IMR-90 (cell line): ENCODE measurements around the gene NCOA3. TPM values are rescaled to one million over a fixed set of nuclear protein-coding genes. Genes with fewer than 3 reads are reported as not detected.

Experiments
- ATAC-seq: fragments of 200-7000 bp; cut with Tn5 transposase; 2 replicates; pipeline ENCODE4 v1.9.1; 2020; ENCODE audit warnings: low read depth, mild to moderate bottlenecking, moderate library complexity
- BruUV-seq: library from RNA; stranded (reverse); fragments of 400-500 nt; replicated peaks from 2 replicates; lab custom pipeline; 2021; lab: Mats Ljungman, UMichigan
- CTCF ChIA-PET: fragments of 300-600 bp; formaldehyde crosslinking; extraction: SDS; loops from one replicate; lab custom pipeline; 2021; ENCODE audit warnings: antibody characterized with exemption; lab: Yijun Ruan, JAX
- POLR2A ChIA-PET: fragments of 300-600 bp; sonication (Branson Sonifier 250); formaldehyde crosslinking; loops from one replicate; lab custom pipeline; 2022; ENCODE audit warnings: antibody characterized with exemption; ENCODE audit not compliant: unreplicated experiment; lab: Charles Lee
- DNase-seq: peaks from one replicate; pipeline ENCODE4 v3.0.0; 2013
- H2AFZ ChIP-seq: replicated peaks from 2 replicates; pipeline ENCODE3; 2013; ENCODE audit warnings: low read length, mild to moderate bottlenecking; ENCODE audit not compliant: poor library complexity
- H2AK5ac ChIP-seq: 2 replicates; pipeline ENCODE4 v1.6.1; 2013; ENCODE audit warnings: low read depth, low read length, inconsistent platforms
- H2AK9ac ChIP-seq: replicated peaks from 2 replicates; pipeline ENCODE3; 2013; ENCODE audit warnings: mild to moderate bottlenecking, low read depth, low read length, moderate library complexity; ENCODE audit not compliant: poor library complexity
- H2BK120ac ChIP-seq: 2 replicates; pipeline ENCODE4 v1.6.1; 2013; ENCODE audit warnings: low read depth, low read length, inconsistent platforms
- H2BK15ac ChIP-seq: 3 replicates; pipeline ENCODE4 v1.6.1; 2013; ENCODE audit warnings: low read depth, low read length, inconsistent platforms
- H2BK20ac ChIP-seq: 2 replicates; pipeline ENCODE4 v1.6.1; 2013; ENCODE audit warnings: low read depth, mild to moderate bottlenecking, inconsistent platforms, low read length, moderate library complexity
- H2BK5ac ChIP-seq: 2 replicates; pipeline ENCODE4 v1.6.1; 2013; ENCODE audit warnings: mild to moderate bottlenecking, low read depth, low read length, inconsistent platforms; ENCODE audit not compliant: poor library complexity, severe bottlenecking
- H3K14ac ChIP-seq: replicated peaks from 2 replicates; pipeline ENCODE4 v1.6.1; 2013; ENCODE audit warnings: low read depth, low read length, inconsistent platforms
- H3K18ac ChIP-seq: 2 replicates; pipeline ENCODE4 v1.6.1; 2013; ENCODE audit warnings: low read depth, low read length, control low read depth
- H3K23ac ChIP-seq: 2 replicates; pipeline ENCODE4 v1.6.1; 2013; ENCODE audit warnings: low read depth, low read length, inconsistent platforms
- H3K27ac ChIP-seq: 2 replicates; pipeline ENCODE4 v1.5.1; 2013; ENCODE audit warnings: mild to moderate bottlenecking, control low read depth, low read length; ENCODE audit not compliant: insufficient read depth
- H3K27me3 ChIP-seq: 2 replicates; pipeline ENCODE4 v1.6.1; 2013; ENCODE audit warnings: low read length; ENCODE audit not compliant: control insufficient read depth, insufficient read depth
- H3K36me3 ChIP-seq: 2 replicates; pipeline ENCODE4 v1.6.1; 2013; ENCODE audit warnings: low read length, mixed read lengths; ENCODE audit not compliant: control insufficient read depth, insufficient read depth
- H3K4ac ChIP-seq: 2 replicates; pipeline ENCODE4 v1.6.1; 2013; ENCODE audit warnings: low read depth, low read length, inconsistent platforms
- H3K4me1 ChIP-seq: 2 replicates; pipeline ENCODE4 v1.6.1; 2013; ENCODE audit warnings: low read length, mixed read lengths; ENCODE audit not compliant: control insufficient read depth, insufficient read depth
- H3K4me2 ChIP-seq: 2 replicates; pipeline ENCODE4 v1.6.1; 2013; ENCODE audit warnings: low read depth, mild to moderate bottlenecking, control low read depth, low read length, moderate library complexity
- H3K4me3 ChIP-seq: 2 replicates; pipeline ENCODE4 v1.5.1; 2013; ENCODE audit warnings: low read depth, mild to moderate bottlenecking, control low read depth, low read length, moderate library complexity; ENCODE audit not compliant: insufficient read depth
- H3K56ac ChIP-seq: 2 replicates; pipeline ENCODE4 v1.6.1; 2013; ENCODE audit warnings: low read length, inconsistent platforms; ENCODE audit not compliant: insufficient read depth; ENCODE audit errors: extremely low read depth
- H3K79me1 ChIP-seq, 2 experiments: 2 replicates each; pipeline ENCODE4 v1.6.1; 2013; ENCODE audit warnings: low read length in 2 of 2, inconsistent platforms in 1 of 2, low read depth in 1 of 2
- H3K9ac ChIP-seq: 2 replicates; pipeline ENCODE4 v1.6.1; 2013; ENCODE audit warnings: low read depth, low read length, control low read depth
- H3K9me1 ChIP-seq: 2 replicates; pipeline ENCODE4 v1.6.1; 2013; ENCODE audit warnings: low read length, inconsistent platforms; ENCODE audit not compliant: insufficient read depth
- H3K9me3 ChIP-seq: 2 replicates; pipeline ENCODE4 v1.6.1; 2013; ENCODE audit warnings: low read length; ENCODE audit not compliant: control insufficient read depth, insufficient read depth
- H4K20me1 ChIP-seq: 2 replicates; pipeline ENCODE4 v1.6.1; 2013; ENCODE audit warnings: low read length, inconsistent platforms; ENCODE audit not compliant: insufficient read depth
- H4K5ac ChIP-seq: 2 replicates; pipeline ENCODE4 v1.6.1; 2013; ENCODE audit warnings: mild to moderate bottlenecking, low read depth, low read length, control low read depth
- H4K8ac ChIP-seq, 2 experiments: 2 replicates each; pipeline ENCODE4 v1.6.1; 2013; ENCODE audit warnings: low read depth in 2 of 2, low read length in 2 of 2, control low read depth in 1 of 2, inconsistent platforms in 1 of 2
- H4K91ac ChIP-seq: 2 replicates; pipeline ENCODE4 v1.6.1; 2013; ENCODE audit warnings: low read depth, low read length, inconsistent platforms; ENCODE audit not compliant: insufficient read depth
- BHLHE40 ChIP-seq: fragments of 150-350 bp; IDR thresholded peaks from 2 replicates; pipeline ENCODE4 v1.6.1; 2016; ENCODE audit warnings: mild to moderate bottlenecking, low read depth, low read length
- CEBPB ChIP-seq: IDR thresholded peaks from 2 replicates; pipeline ENCODE4 v1.6.1; 2012; ENCODE audit warnings: low read depth, low read length, improper control_type of control experiment
- CHD1 ChIP-seq: IDR thresholded peaks from 2 replicates; pipeline ENCODE4 v1.6.1; 2012; ENCODE audit warnings: low read depth, low read length, improper control_type of control experiment
- CTCF ChIP-seq: conservative IDR thresholded peaks from 2 replicates; pipeline ENCODE4 v1.5.1; 2012; ENCODE audit warnings: mild to moderate bottlenecking, low read depth, low read length, improper control_type of control experiment
- ELK1 ChIP-seq: fragments of 150-350 bp; IDR thresholded peaks from 2 replicates; pipeline ENCODE4 v1.6.1; 2016; ENCODE audit warnings: low read depth, mild to moderate bottlenecking, low read length, moderate library complexity, borderline replicate concordance
- FOS ChIP-seq: fragments of 150-350 bp; IDR thresholded peaks from 2 replicates; pipeline ENCODE4 v1.6.1; 2016; ENCODE audit warnings: low read depth, low read length
- MAFK ChIP-seq: IDR thresholded peaks from 2 replicates; pipeline ENCODE4 v1.6.1; 2012; ENCODE audit warnings: low read depth, low read length, improper control_type of control experiment
- MAZ ChIP-seq: IDR thresholded peaks from 2 replicates; pipeline ENCODE4 v1.6.1; 2012; ENCODE audit warnings: low read depth, mild to moderate bottlenecking, low read length, improper control_type of control experiment, moderate library complexity, borderline replicate concordance
- MXI1 ChIP-seq: IDR thresholded peaks from 2 replicates; pipeline ENCODE4 v1.6.1; 2012; ENCODE audit warnings: low read depth, mild to moderate bottlenecking, low read length, moderate library complexity, borderline replicate concordance
- NFE2L2 ChIP-seq: fragments of 150-350 bp; IDR thresholded peaks from 2 replicates; pipeline ENCODE4 v1.6.1; 2016; ENCODE audit warnings: low read depth, mild to moderate bottlenecking, low read length
- POLR2A ChIP-seq: IDR thresholded peaks from 2 replicates; pipeline ENCODE4 v1.6.1; 2012; ENCODE audit warnings: mild to moderate bottlenecking, low read depth, low read length
- RAD21 ChIP-seq: IDR thresholded peaks from 2 replicates; pipeline ENCODE4 v1.6.1; 2012; ENCODE audit warnings: low read length, improper control_type of control experiment
- RCOR1 ChIP-seq: IDR thresholded peaks from 2 replicates; pipeline ENCODE4 v1.6.1; 2012; ENCODE audit warnings: mild to moderate bottlenecking, low read length, improper control_type of control experiment; ENCODE audit not compliant: insufficient replicate concordance
- RFX5 ChIP-seq: IDR thresholded peaks from 2 replicates; pipeline ENCODE4 v1.8.0; 2012; ENCODE audit warnings: low read depth, mild to moderate bottlenecking, low read length, moderate library complexity
- SMC3 ChIP-seq: fragments of 150-350 bp; IDR thresholded peaks from 2 replicates; pipeline ENCODE4 v1.6.1; 2016; ENCODE audit warnings: low read depth, mild to moderate bottlenecking, antibody characterized with exemption, low read length, moderate library complexity
- USF2 ChIP-seq: fragments of 150-350 bp; IDR thresholded peaks from 2 replicates; pipeline ENCODE4 v1.6.1; 2017; ENCODE audit warnings: mild to moderate bottlenecking, antibody characterized with exemption, low read length, low read depth
- WGBS, 2 experiments: methylation state at CpG; one replicate each; pipeline versions ENCODE4 v1.1.5 to v1.1.7; 2013; ENCODE audit warnings: missing lambda C conversion rate in 2 of 2; ENCODE audit not compliant: insufficient read length in 1 of 2; ENCODE audit errors: extremely low coverage in 2 of 2; 5-methylcytosine and 5-hydroxymethylcytosine counted together
- dilution Hi-C: fragments of 300-500 bp; cut with HindIII; formaldehyde crosslinking; loops from one replicate; pipeline ENCODE4 v1.14.3; 2018; ENCODE audit warnings: low sequenced_read_pairs; ENCODE audit not compliant: unreplicated experiment
- in situ Hi-C: fragments of 300-500 bp; cut with MboI; formaldehyde crosslinking; loops from 3 replicates; pipeline ENCODE4 v1.14.3; 2019; ENCODE audit warnings: low sequenced_read_pairs, inconsistent platforms, mixed read lengths
- intact Hi-C: fragments of 100-400 bp; cut with micrococcal nuclease; formaldehyde crosslinking; loops from 2 replicates; pipeline ENCODE4 v1.10.0; 2022
- polyA plus RNA-seq, 3 experiments: library from polyadenylated mRNA; depleted of rRNA; stranded (reverse); fragments of >200 nt; gene quantifications; 2 replicates each; pipeline ENCODE4 v1.2.3, GENCODE V29; 2012; ENCODE audit warnings: low replicate concordance in 1 of 3
- total RNA-seq: library from RNA; depleted of rRNA; stranded (reverse); fragments of >200 nt; gene quantifications from 2 replicates; pipeline ENCODE4 v1.2.3, GENCODE V29; 2012

NCOA3 gene
- total and polyA plus RNA-seq, 2 of the 4 experiments (the other 2 are of a cell fraction) = 8.8 to 29.0 TPM

- POLR2A ChIA-PET = no interaction called here
- peaks cover 3% of the 10 kb centered on the region; the same call in 1 of the 2 replicates for H4K20me1 ChIP-seq
- no peak for TF ChIP-seq MAZ
- TF ChIP-seq CHD1 = no peak
- no peak for TF ChIP-seq USF2
- TF ChIP-seq RAD21 = no peak
- no peak for TF ChIP-seq CEBPB
- no peak for TF ChIP-seq POLR2A
- TF ChIP-seq SMC3 = no peak
- TF ChIP-seq RFX5 = no peak
- TF ChIP-seq MAFK = no peak
- no peak for TF ChIP-seq CTCF
- TF ChIP-seq ELK1 = no peak
- TF ChIP-seq NFE2L2 = no peak
- no peak for TF ChIP-seq MXI1
- TF ChIP-seq RCOR1 = no peak
- no peak for TF ChIP-seq BHLHE40
- TF ChIP-seq FOS = no peak
Observed at GRCh38 chr20:47552996-47553395, 51.3 kb downstream of the NCOA3 start.

More at GRCh38 chr20:47552996-47553395, 51.3 kb downstream of the NCOA3 start:
- no peak overlapping the region for H4K91ac ChIP-seq
- no peak overlapping the region for H3K27ac ChIP-seq
- H3K18ac ChIP-seq = no peak overlapping the region
- H3K36me3 ChIP-seq = no peaks in the 10 kb centered on the region
- no peaks in the 10 kb centered on the region for H3K9me3 ChIP-seq
- dilution Hi-C loops (no loop called here), in situ Hi-C loops (no loop called here), intact Hi-C loops (no loop called here)
- H2AK5ac ChIP-seq = no peak overlapping the region
- no TSS peak for BruUV-seq
- H3K4me2 ChIP-seq = no peak overlapping the region
- H2BK20ac ChIP-seq = no peak overlapping the region
- H3K4ac ChIP-seq = no peak overlapping the region
- H3K4me1 ChIP-seq = no peaks in the 10 kb centered on the region
- no peak overlapping the region for H4K8ac ChIP-seq
- no peak overlapping the region for H2BK5ac ChIP-seq
- H4K5ac ChIP-seq = no peak overlapping the region
- H3K79me1 ChIP-seq = peaks cover 20 to 39% of the 10 kb centered on the region in 2 experiments
- no peak overlapping the region for H3K14ac ChIP-seq
- H3K23ac ChIP-seq = no peak overlapping the region
- no peak overlapping the region for H3K9ac ChIP-seq
- H2AK9ac ChIP-seq = no peak overlapping the region
- H2AFZ ChIP-seq = no peak overlapping the region
- H2BK15ac ChIP-seq = no peak overlapping the region
- no peak for DNase-seq
- 100% methylated on average over 1 of the region's 9 CpGs; no CpG with 5 or more reads in 1 of the 2 experiments for WGBS, 2 experiments
- no peaks in the 10 kb centered on the region for H3K27me3 ChIP-seq
- peaks cover 5% of the 10 kb centered on the region; the same call in 1 of the 2 replicates for H3K9me1 ChIP-seq
- ATAC-seq = no peak
- CTCF ChIA-PET = interaction anchor here (0.5 kb wide), 1 partner anchor 223 kb away, joined by 3 read pairs; no protein-coding TSS in a partner anchor
- no peak overlapping the region for H3K56ac ChIP-seq
- no peak overlapping the region for H2BK120ac ChIP-seq
- no peak overlapping the region for H3K4me3 ChIP-seq
